Stimulated activated CD4-positive, alpha-beta T cell treated with anti-CD3 and anti-CD28 coated beads, Interleukin-15, amount 100 ng/mL, for 24 hours (primary cell): ENCODE measurements around the gene CHST4.

ENCODE experiments used
- DNase-seq: peaks from one replicate; pipeline ENCODE4 v3.0.0-alpha.2; 2020

The CHST4 gene

GRCh38 chr16:71526111-71526631 lies at the start of gene CHST4:
Gene CHST4, plus strand, starts transcription at chr16:71526426. Its CDS starts 10,252 bp downstream, at chr16:71536678.
- DNase-seq = peak; percentile 3

- DNase-seq = no peak
Observed at GRCh38 chr16:71476457-71477124, 49.6 kb upstream of the CHST4 start.

GRCh38 chr16:71479420-71479819 lies 46.8 kb upstream of the CHST4 start:
- DNase-seq = no peak

GRCh38 chr16:71480956-71481355 lies 45.3 kb upstream of the CHST4 start:
- DNase-seq = no peak

DNA sequence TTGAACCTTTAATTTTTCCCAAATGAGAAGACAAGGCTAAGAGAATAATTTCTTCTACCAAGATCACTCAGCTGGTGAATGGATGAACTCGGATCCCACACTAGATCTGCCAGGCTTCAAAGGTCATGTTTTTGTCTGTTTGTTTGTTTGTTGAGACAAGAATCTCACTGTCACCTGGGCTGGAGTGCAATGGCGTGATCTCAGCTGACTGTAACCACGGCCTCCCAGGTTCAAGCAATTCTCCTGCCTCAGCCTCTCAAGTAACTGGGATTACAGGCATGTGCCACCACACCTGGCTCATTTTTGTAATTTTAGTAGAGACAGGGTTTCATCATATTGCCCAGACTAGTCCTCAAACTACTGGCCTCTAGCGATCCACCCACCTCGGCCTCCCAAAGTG lies 43.7 kb upstream of the CHST4 start:
- DNase-seq = no peak

DNA sequence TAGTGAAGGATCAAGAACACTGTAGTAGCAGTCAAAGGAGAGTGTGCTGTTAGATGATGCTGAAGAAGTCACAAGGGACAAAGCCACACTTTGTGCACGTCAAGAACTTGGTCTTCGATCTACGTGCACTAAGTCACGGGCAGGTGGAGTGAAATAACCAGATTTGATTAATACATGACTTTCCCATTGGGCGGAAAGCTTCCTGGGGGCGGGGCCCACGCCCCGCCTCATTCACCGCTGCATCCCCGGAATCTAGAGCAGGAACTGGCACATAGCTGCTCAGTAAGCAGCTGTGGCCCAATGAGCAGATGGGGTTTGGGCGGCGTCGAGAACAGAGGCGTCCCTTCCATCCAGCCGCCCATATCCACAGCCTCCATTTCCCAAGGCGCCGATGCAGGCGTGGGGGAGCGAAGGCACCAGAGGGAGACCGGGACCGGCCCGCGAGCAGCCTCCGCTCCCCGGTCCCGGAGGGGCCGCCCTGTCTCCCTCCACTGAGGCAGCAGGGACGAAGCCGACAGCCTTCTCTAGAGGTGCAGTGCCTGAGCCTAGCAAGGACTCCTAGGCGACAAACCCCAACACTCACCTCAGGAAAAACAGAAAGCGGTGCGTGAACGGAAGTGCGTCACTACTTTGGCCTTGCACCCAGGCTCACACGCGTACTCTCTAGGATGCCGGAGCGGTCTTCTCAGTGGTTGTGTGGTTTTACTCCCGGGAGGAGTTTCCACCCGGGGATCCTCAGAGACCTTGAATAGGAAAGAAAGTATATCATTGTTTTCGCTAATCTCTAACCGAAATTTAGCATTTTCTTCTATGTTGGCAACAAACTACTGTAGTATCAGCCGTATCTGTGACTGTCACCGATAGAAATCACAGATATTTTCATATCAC lies 42.0 kb upstream of the CHST4 start:
- DNase-seq = peak; percentile 83

GRCh38 chr16:71489122-71489521 lies 37.1 kb upstream of the CHST4 start, which contains the start of gene ZNF19:
Gene ZNF19, minus strand, starts transcription at chr16:71489324. Its CDS starts 7,210 bp downstream, at chr16:71482114.
- DNase-seq = no peak

DNA sequence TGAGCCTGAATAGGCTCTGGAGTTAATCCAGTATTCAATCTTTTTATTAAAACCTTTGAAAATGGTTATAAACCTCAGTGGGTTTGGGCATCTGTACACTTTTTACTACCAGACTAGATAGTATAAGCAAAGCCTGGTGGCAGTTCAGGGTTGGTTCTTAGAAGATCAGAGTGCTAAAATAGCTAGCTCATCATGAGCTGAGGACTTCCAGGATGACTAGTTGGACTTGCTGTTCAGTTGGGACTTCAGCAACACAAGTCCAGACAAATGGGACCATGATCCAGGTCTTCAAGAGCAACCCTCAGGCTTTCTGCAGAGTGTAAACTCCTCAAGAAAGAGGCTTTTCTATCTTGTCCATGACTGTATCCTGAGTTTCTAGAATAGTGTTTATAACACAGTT lies 35.9 kb upstream of the CHST4 start:
- DNase-seq = no peak

GRCh38 chr16:71491054-71491453 lies 35.2 kb upstream of the CHST4 start:
- DNase-seq = no peak

GRCh38 chr16:71492786-71493185 lies 33.4 kb upstream of the CHST4 start:
- no peak for DNase-seq

DNA sequence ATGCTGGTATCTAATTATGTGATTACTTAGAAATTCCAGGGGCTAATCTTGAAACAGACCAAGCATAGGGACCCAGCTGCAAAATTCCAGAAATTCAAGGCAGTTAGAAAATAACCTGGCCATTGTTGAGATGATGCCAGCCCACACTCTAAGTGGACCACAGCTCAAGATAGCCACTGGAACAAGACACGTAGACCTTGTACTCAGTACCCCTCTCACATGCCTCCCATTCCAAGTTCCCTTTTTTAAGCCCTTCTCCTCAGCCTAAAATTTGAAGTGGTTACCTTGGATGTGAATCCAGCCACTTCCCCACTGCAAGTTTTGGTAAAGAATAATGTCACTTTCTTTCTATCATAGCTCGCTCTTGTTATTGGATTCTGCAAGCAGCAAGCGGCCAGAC lies 33.0 kb upstream of the CHST4 start:
- no peak for DNase-seq

DNA sequence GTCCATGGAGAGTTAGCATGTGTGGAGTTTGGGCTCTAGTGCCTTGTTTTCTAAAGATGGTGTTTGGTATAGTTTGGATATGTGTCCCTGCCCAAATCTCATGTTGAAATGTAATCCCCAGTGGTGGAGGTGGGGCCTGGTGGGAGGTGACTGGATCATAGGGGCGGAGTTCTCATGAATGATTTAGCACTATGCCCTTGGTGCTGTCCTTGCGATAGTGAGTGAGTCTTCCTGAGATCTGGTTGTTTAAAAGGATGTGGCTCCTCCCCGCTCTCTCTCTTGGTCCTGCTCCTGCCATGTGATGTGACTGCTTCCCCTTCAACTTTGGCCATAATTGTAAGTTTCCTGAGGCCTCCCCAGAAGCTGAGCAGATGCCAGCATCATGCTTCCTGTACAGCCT lies 28.2 kb upstream of the CHST4 start:
- no peak for DNase-seq

DNA sequence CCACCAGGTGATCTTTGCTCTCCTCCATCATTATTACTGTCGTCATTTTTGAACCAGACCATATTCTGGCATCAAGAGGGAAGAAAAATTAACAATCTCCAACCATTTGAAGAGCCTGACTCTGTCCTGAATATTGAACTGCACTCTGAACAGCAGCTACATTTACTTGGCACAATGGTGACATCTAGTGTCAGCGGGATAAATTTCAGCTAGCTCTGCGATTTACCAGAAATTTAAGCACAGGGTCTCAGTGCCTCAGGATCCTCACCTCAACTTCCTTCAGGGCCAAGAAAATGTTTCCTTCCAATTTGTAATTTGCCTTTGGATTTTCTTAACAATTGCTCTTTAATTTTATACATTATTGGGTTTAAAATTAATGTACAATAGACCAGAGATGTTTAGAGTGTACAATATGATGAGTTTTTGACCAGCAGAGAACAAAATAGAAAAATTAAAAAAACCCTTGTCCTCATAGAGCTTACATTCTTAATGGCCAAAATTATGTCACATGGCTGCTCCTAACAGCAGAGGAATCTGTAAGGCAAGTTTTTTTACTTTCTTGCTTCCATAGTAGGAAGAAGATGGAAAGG lies 26.4 kb upstream of the CHST4 start:
- DNase-seq = peak; percentile 52

- DNase-seq = no peak
Observed at GRCh38 chr16:71500964-71501363, 25.3 kb upstream of the CHST4 start.

- DNase-seq = no peak
Observed at GRCh38 chr16:71501547-71501946, 24.7 kb upstream of the CHST4 start.

DNA sequence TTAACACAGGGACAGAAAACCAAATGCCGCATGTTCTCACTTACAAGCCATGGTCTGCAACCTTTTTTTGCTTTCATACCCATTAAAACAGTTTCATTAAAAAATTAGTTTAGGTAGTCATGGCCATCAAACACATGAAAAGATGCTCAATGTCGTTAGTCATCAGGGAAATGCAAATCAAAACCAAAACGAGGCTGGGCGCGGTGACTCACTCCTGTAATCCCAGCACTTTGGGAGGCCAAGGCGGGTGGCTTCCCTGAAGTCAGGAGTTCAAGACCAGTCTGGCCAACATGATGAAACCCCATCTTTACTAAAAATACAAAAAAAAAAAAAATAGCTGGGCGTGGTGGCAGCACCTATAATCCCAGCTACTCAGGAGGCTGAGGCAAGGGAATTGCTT lies 22.2 kb upstream of the CHST4 start:
- DNase-seq = peak; percentile 26

GRCh38 chr16:71504901-71505300 lies 21.3 kb upstream of the CHST4 start:
- DNase-seq = no peak

DNA sequence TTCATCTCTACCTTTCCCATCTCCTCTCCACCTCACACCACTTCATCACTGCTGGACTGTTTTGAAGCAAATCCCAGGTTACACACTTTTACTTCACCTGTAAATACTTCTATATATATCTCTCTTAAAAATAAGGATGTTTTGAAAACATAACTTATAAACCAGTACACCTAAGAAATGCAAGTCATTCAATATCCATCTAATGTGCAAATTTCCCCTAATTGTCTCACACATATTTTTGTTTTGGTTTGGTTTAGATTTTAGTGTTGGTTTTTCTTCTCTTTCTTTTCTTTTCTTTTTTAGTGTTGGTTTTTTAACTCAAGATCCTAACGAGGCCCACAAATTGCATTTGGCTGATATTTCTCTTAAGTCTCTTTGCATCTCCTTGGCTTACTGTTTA lies 19.2 kb upstream of the CHST4 start:
- DNase-seq = no peak

- no peak for DNase-seq
Observed at GRCh38 chr16:71513302-71513701, 12.9 kb upstream of the CHST4 start.

- no peak for DNase-seq
Observed at GRCh38 chr16:71514476-71514875, 11.8 kb upstream of the CHST4 start.

DNA sequence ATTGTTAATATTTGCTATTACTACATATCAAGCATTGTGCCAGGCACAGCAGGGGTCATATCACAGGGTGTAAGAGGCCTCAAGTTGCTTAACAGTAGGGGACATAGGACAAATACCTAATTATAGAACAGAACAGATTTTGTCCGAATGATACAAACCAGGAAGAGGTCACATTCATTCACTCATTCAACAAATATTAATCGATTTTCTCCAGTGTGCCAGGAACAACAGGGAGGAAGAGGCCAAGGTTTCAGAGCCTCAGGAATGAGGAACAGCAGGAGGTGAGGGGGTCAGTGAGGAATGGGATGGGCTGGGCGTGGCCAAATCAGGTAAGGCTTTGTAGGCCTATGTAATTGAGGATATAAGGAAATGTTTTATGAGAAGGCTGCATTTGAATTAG lies 11.2 kb upstream of the CHST4 start:
- DNase-seq = no peak

DNA sequence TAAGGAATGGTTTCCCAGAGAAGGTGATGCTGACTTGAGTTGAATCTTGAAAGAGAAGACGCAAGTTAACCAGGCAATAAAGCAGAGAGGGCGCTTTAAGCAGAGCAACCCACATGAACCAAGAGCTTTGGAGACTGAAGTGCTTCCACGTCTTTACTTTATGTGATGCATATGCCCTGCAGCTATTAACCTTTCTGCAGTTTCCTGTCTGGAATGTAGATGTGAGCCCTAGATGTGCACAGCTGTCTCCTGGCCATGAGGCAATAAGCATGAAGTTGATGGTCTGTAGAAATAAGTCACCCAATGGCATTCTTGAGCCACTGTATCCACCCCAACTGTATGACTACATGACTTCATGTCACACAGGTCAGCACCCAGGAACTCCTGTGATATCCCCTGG lies 5.7 kb upstream of the CHST4 start:
- no peak for DNase-seq
